Osteocyte (in vitro differentiated cells): Measurements from ENCODE around the gene NOTCH3. TPM values are rescaled to one million over a fixed set of nuclear protein-coding genes. Genes with fewer than 3 reads are reported as not detected.

ENCODE experiments used
- DNase-seq: peaks from one replicate; pipeline ENCODE4 v3.0.0; 2021; ENCODE audit warnings: mixed read lengths; ENCODE audit not compliant: unreplicated experiment; ENCODE audit errors: extremely low spot score
- H3K27ac Mint-ChIP-seq: one replicate; pipeline ENCODE4 v1.8.0; 2021; ENCODE audit warnings: mild to moderate bottlenecking, mixed read lengths; ENCODE audit not compliant: unreplicated experiment
- H3K27me3 Mint-ChIP-seq: one replicate; pipeline ENCODE4 v1.8.0; 2021; ENCODE audit warnings: mixed read lengths; ENCODE audit not compliant: unreplicated experiment
- H3K36me3 Mint-ChIP-seq: one replicate; pipeline ENCODE4 v1.8.0; 2021; ENCODE audit warnings: mixed read lengths; ENCODE audit not compliant: unreplicated experiment
- H3K4me1 Mint-ChIP-seq: one replicate; pipeline ENCODE4 v1.8.0; 2021; ENCODE audit warnings: mixed read lengths; ENCODE audit not compliant: unreplicated experiment
- H3K4me3 Mint-ChIP-seq: one replicate; pipeline ENCODE4 v1.8.0; 2021; ENCODE audit warnings: mild to moderate bottlenecking, moderate library complexity, mixed read lengths; ENCODE audit not compliant: unreplicated experiment
- H3K9me3 Mint-ChIP-seq: one replicate; pipeline ENCODE4 v1.8.0; 2021; ENCODE audit warnings: mixed read lengths; ENCODE audit not compliant: unreplicated experiment
- total RNA-seq: library from RNA; stranded (reverse); gene quantifications from 2 replicates; pipeline ENCODE4 v1.2.1, GENCODE V29; 2021
- TF ChIP-seq, protein P1 (sequence below): fragments of 200-600 bp; sonication (generic); IDR thresholded peaks from 2 replicates; pipeline ENCODE4 v1.5.0; 2021; ENCODE audit warnings: antibody characterized with exemption, mild to moderate bottlenecking, moderate library complexity

NOTCH3 gene
- total RNA-seq, 1 donor from 2014 or later: 178 TPM

DNA sequence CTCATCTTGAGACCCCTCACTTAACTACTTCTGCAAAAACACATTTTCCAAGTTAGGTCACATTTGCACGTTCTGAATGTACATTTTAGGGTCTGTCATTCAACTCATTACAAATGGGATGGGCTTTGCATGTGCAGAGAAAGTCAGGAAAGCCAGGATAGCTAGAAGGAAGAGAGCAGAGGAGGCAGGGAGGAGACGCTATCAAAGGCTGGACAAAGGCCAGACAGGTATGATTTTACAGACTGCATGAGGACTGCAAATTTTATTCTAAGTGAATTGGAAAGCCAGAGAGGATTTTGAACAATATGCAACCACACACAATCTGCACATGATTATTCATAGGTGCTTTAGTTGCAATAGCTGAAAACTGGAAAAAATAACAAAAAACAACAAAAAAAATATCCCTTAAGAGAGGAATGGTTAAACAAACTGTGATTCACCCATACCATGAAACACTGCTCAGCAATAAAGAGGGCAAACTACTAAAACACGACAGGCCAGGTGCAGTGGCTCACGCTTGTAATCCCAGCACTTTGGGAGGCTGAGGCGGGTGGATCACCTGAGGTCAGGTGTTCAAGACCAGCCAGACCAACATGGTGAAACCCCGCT lies 72.5 kb downstream of the NOTCH3 start:
- Mint-ChIP-seq H3K4me3 (no peak overlapping the region), H3K36me3 (no peaks in the 10 kb centered on the region), H3K4me1 (peaks cover 19% of the 10 kb centered on the region), H3K27me3 (peaks cover 2% of the 10 kb centered on the region), H3K9me3 (no peaks in the 10 kb centered on the region), H3K27ac (no peak overlapping the region)
- DNase-seq: no peak
- TF ChIP-seq, protein P1, sequence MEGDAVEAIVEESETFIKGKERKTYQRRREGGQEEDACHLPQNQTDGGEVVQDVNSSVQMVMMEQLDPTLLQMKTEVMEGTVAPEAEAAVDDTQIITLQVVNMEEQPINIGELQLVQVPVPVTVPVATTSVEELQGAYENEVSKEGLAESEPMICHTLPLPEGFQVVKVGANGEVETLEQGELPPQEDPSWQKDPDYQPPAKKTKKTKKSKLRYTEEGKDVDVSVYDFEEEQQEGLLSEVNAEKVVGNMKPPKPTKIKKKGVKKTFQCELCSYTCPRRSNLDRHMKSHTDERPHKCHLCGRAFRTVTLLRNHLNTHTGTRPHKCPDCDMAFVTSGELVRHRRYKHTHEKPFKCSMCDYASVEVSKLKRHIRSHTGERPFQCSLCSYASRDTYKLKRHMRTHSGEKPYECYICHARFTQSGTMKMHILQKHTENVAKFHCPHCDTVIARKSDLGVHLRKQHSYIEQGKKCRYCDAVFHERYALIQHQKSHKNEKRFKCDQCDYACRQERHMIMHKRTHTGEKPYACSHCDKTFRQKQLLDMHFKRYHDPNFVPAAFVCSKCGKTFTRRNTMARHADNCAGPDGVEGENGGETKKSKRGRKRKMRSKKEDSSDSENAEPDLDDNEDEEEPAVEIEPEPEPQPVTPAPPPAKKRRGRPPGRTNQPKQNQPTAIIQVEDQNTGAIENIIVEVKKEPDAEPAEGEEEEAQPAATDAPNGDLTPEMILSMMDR: no peak

DNA sequence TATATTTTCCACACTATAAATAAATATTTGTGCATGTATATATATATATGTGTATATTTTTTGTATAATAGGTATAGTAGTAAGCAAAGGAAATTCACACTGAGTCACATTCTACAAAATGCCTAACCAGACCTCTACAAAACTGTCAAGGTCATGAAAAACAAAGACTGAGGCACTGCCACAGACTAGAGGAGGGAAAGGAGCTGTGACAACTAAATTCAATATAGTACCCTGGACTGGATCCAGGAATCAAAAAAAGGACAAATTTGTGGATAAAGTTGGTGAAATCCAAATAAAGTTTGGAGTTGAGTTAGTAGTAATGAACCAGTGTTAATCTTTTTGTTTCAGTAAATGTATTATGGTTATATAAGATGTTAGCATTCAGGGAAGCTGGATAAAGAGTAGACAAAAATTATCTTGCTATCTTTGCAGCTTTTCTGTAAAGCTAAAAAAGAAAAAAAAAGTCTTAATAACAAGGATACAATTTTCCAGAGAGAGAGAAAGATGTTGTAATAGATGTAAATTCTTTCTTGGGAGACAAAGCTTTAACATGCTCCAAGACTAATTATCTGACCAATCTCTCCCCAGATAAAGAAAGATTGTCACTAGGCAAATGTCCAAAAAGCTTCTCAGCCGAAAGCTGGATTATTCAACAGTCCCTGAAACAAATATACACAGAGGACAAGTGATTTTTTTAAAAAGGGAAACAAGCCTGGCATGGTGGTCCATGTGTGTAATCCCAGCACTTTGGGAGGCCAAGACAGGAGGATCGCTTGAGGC lies 74.5 kb downstream of the NOTCH3 start:
- no peak for DNase-seq
- TF ChIP-seq, protein P1: no peak
- Mint-ChIP-seq H3K36me3 (peaks cover 6% of the 10 kb centered on the region), H3K4me1 (peaks cover 19% of the 10 kb centered on the region), H3K27me3 (no peaks in the 10 kb centered on the region), H3K9me3 (no peaks in the 10 kb centered on the region), H3K27ac (no peak overlapping the region), H3K4me3 (no peak overlapping the region)

DNA sequence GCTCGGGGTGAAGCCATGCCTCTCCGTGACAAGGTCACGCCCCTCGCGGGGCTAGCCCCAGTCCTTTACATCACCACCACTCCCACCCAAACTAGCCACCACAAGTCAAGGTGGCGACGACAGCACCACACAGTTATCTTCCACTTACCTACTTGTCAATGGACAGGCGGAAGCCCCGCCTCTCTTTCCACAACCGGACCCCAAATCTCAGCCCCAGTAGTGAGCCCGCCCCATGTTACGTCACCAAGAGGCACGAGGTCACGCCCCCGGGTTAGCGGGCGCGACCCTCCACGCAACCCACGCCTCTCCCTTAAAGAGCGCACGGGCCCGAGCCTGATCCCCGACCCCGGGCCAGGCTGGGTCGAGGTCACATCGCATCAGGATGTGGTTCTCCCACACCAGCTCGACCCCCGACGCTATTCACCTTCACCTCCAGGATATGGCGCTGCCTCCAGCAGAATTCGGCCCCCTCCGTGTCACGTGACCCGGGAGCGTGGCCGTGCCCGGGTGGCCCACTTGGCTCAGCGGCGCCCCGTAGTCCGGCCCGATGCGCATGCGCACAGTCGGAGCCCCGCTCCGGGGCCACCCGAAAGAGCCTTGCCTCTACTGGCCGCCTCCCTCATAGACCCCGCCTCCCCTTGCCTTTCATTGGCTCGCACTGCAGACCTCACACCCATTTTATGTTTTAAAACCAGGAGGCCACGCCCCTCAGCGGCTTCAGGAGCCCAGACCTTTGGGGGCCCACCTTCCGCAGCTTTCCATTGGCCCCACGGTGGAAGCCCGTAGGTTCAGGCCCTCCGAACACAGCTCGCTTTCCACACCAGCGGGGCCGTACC lies 75.3 kb downstream of the NOTCH3 start:
- Mint-ChIP-seq H3K27ac (peak overlapping the region; percentile 91), H3K4me3 (peak overlapping the region; percentile 99), H3K9me3 (no peaks in the 10 kb centered on the region), H3K36me3 (peaks cover 14% of the 10 kb centered on the region), H3K4me1 (peaks cover 19% of the 10 kb centered on the region), H3K27me3 (no peaks in the 10 kb centered on the region)
- peak; percentile 99 for DNase-seq
- TF ChIP-seq, protein P1: no peak

DNA sequence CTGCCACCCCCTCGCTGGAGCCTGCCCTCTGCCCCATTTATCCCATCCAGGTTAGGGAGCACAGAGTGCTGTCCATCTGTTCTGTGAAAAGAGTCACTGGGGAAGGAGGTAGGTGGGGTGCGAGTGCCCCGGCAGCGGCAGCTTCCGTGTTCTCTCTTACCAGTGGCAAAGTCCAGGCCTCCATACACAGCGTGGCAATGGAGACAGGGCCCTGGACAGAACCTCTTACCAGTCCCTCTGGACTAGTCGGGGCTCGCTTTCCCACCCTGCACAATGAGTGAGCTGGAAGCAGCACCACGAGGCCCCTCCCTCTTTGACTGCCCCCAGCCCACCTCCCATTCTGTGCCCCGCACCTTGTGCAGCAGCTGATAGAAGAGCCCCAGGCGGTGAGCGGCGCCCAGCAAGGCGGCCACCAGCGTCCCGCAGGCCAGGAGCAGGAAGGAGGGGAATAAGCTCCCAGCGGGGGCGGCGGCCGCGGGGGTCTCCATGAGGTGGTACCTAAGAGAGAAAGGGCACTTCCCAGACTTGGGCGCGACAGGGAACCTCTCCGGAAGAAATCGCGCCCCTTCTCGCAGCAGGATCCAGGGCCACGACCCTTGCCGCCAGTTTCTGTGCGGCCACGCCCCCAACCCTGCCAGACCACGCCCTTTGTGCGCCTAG lies 76.1 kb downstream of the NOTCH3 start:
- Mint-ChIP-seq H3K9me3 (no peaks in the 10 kb centered on the region), H3K36me3 (peaks cover 19% of the 10 kb centered on the region), H3K27me3 (no peaks in the 10 kb centered on the region), H3K27ac (peak overlapping the region; percentile 91), H3K4me3 (peak overlapping the region; percentile 99), H3K4me1 (peaks cover 19% of the 10 kb centered on the region)
- no peak for DNase-seq
- TF ChIP-seq, protein P1: no peak
